ENCODE data around the gene ST6GALNAC5.

Gene ST6GALNAC5

DNA sequence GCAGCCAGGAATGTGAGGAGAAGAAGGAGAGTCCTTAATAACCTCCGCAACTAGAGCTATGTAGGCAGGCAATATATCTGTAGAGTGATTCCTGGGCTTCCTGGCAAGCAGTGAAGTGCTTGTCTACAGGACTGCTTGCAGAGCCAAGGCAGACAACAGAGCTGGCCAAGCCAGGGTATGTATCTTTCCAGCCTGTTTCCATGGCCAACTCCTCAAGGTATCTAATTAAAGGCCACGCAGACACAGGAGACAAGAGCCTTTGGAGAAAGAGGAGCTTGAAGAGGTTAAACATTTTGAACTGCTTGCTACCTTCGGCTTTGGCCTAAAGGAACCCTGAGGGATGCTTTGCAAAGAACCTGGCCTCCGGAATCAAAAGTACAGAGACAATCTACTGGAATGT lies 214.6 kb downstream of the ST6GALNAC5 start:
- Histone ChIP-seq H3K9me3 (ENCODE audit: insufficient read depth, low read length) (no peaks in the 10 kb centered on the region), H3K27me3 (ENCODE audit: insufficient read depth, insufficient read length) (no peaks in the 10 kb centered on the region), H3K4me3 (ENCODE audit: insufficient read length, low read depth) (no peak overlapping the region), H3K36me3 (ENCODE audit: insufficient read depth, insufficient read length, low read length) (no peaks in the 10 kb centered on the region), H3K4me1 (ENCODE audit: insufficient read depth, insufficient read length) (no peaks in the 10 kb centered on the region), H3K9ac (ENCODE audit: insufficient read length, low read depth) (no peak overlapping the region)
- TF ChIP-seq YY1 (IDR thresholded peaks at IDR 0.05; ENCODE audit: insufficient read depth, insufficient read length) = no peak
- peak; percentile 27 for DNase-seq (ENCODE audit: low read depth, low spot score)

GRCh38 chr1:77084457-77084856 lies 217.2 kb downstream of the ST6GALNAC5 start:
- Histone ChIP-seq H3K27me3 (ENCODE audit: insufficient read depth, insufficient read length) (no peaks in the 10 kb centered on the region), H3K9ac (ENCODE audit: insufficient read length, low read depth) (no peak overlapping the region), H3K4me1 (ENCODE audit: insufficient read depth, insufficient read length) (no peaks in the 10 kb centered on the region), H3K36me3 (ENCODE audit: insufficient read depth, insufficient read length, low read length) (no peaks in the 10 kb centered on the region), H3K9me3 (ENCODE audit: insufficient read depth, low read length) (no peaks in the 10 kb centered on the region), H3K4me3 (ENCODE audit: insufficient read length, low read depth) (no peak overlapping the region)
- DNase-seq (ENCODE audit: low read depth, low spot score) = no peak
- TF ChIP-seq YY1 (IDR thresholded peaks at IDR 0.05; ENCODE audit: insufficient read depth, insufficient read length) (no peak), SUZ12 (IDR thresholded peaks at IDR 0.05; ENCODE audit: extremely low read depth, insufficient read depth, insufficient read length) (no peak), ZNF274 (IDR thresholded peaks at IDR 0.05; ENCODE audit: low read depth, low read length) (no peak)

- Histone ChIP-seq H3K36me3 (ENCODE audit: insufficient read depth, insufficient read length, low read length) (no peaks in the 10 kb centered on the region), H3K27me3 (ENCODE audit: insufficient read depth, insufficient read length) (no peaks in the 10 kb centered on the region), H3K4me1 (ENCODE audit: insufficient read depth, insufficient read length) (no peaks in the 10 kb centered on the region), H3K9me3 (ENCODE audit: insufficient read depth, low read length) (no peaks in the 10 kb centered on the region), H3K9ac (ENCODE audit: insufficient read length, low read depth) (no peak overlapping the region), H3K4me3 (ENCODE audit: insufficient read length, low read depth) (no peak overlapping the region)
- TF ChIP-seq ZNF274 (IDR thresholded peaks at IDR 0.05; ENCODE audit: low read depth, low read length) (no peak), YY1 (IDR thresholded peaks at IDR 0.05; ENCODE audit: insufficient read depth, insufficient read length) (no peak), SUZ12 (IDR thresholded peaks at IDR 0.05; ENCODE audit: extremely low read depth, insufficient read depth, insufficient read length) (no peak)
- no peak for DNase-seq (ENCODE audit: low read depth, low spot score)
Observed at GRCh38 chr1:77085109-77085508, 217.8 kb downstream of the ST6GALNAC5 start.

- H3K4me1 ChIP-seq (ENCODE audit: insufficient read depth, insufficient read length) = no peaks in the 10 kb centered on the region
- H3K36me3 ChIP-seq (ENCODE audit: insufficient read depth, insufficient read length, low read length) = no peaks in the 10 kb centered on the region
- H3K27me3 ChIP-seq (ENCODE audit: insufficient read depth, insufficient read length) = no peaks in the 10 kb centered on the region
- H3K9ac ChIP-seq (ENCODE audit: insufficient read length, low read depth) = no peak overlapping the region
- no peak for TF ChIP-seq SUZ12 (IDR thresholded peaks at IDR 0.05; ENCODE audit: extremely low read depth, insufficient read depth, insufficient read length)
- no peak for TF ChIP-seq ZNF274 (IDR thresholded peaks at IDR 0.05; ENCODE audit: low read depth, low read length)
- DNase-seq (ENCODE audit: low read depth, low spot score) = no peak
- no peaks in the 10 kb centered on the region for H3K9me3 ChIP-seq (ENCODE audit: insufficient read depth, low read length)
- H3K4me3 ChIP-seq (ENCODE audit: insufficient read length, low read depth) = no peak overlapping the region
Observed at GRCh38 chr1:77089756-77090155, 222.5 kb downstream of the ST6GALNAC5 start.

DNA sequence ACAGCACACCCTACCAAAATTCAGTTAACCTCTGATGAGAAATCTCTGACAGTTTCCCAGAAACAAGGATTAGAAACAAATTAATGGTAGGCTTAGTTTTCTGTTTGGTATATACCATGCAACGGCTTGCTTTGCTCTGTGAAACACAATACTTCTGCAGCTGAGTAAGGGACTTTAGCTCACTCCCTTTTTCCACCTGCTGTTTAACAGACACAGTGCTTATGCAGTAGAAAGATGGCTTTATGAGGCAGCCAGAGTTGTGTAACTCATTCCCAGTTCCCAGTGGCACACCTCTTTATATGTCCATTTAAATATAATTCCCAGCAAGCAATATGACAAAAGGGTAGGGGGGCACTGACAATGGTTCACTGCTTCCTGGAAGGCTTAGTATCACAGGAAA lies 228.0 kb downstream of the ST6GALNAC5 start:
- Histone ChIP-seq H3K27me3 (ENCODE audit: insufficient read depth, insufficient read length) (no peaks in the 10 kb centered on the region), H3K9ac (ENCODE audit: insufficient read length, low read depth) (no peak overlapping the region), H3K4me1 (ENCODE audit: insufficient read depth, insufficient read length) (no peaks in the 10 kb centered on the region), H3K9me3 (ENCODE audit: insufficient read depth, low read length) (peaks cover 6% of the 10 kb centered on the region; the same call in 1 of the 2 replicates), H3K36me3 (ENCODE audit: insufficient read depth, insufficient read length, low read length) (no peaks in the 10 kb centered on the region), H3K4me3 (ENCODE audit: insufficient read length, low read depth) (no peak overlapping the region)
- TF ChIP-seq YY1 (IDR thresholded peaks at IDR 0.05; ENCODE audit: insufficient read depth, insufficient read length) (no peak), SUZ12 (IDR thresholded peaks at IDR 0.05; ENCODE audit: extremely low read depth, insufficient read depth, insufficient read length) (no peak), ZNF274 (IDR thresholded peaks at IDR 0.05; ENCODE audit: low read depth, low read length) (no peak)
- DNase-seq (ENCODE audit: low read depth, low spot score) = no peak

DNA sequence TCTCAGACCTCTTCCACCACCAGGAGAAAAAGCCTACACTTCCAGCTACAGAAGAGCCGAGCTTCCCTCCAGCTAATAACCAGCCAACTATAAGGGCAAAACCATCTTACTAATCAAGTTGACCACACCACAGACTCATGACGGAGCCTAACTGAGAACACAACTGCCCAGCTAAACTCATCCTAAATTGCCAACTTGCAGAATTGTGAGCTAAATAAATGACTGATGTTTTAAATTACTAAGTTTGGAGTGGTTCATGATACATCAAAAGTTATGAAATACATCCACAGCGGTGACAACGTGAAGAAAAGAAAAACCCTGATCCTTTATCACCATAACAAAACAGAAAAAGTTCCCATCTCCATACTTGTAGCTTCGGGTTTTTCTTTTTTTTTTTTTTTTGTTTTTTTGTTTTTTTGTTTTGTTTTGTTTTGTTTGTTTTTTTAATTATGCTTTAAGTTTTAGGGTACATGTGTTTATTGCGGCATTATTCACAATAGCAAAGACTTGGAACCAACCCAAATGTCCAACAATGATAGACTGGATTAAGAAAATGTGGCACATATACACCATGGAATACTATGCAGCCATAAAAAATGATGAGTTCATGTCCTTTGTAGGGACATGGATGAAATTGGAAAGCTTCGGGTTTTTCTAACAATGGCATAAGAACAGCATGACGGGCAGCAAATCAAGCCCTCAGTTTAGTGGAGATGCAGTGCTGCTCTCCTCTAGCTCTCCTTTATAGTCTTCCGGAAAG lies 229.4 kb downstream of the ST6GALNAC5 start:
- Histone ChIP-seq H3K36me3 (ENCODE audit: insufficient read depth, insufficient read length, low read length) (no peaks in the 10 kb centered on the region), H3K9me3 (ENCODE audit: insufficient read depth, low read length) (peaks cover 6% of the 10 kb centered on the region; the same call in 1 of the 2 replicates), H3K9ac (ENCODE audit: insufficient read length, low read depth) (no peak overlapping the region), H3K27me3 (ENCODE audit: insufficient read depth, insufficient read length) (no peaks in the 10 kb centered on the region), H3K4me1 (ENCODE audit: insufficient read depth, insufficient read length) (no peaks in the 10 kb centered on the region), H3K4me3 (ENCODE audit: insufficient read length, low read depth) (no peak overlapping the region)
- TF ChIP-seq YY1 (IDR thresholded peaks at IDR 0.05; ENCODE audit: insufficient read depth, insufficient read length) = no peak
- TF ChIP-seq SUZ12 (IDR thresholded peaks at IDR 0.05; ENCODE audit: extremely low read depth, insufficient read depth, insufficient read length) = no peak
- no peak for TF ChIP-seq ZNF274 (IDR thresholded peaks at IDR 0.05; ENCODE audit: low read depth, low read length)
- no peak for DNase-seq (ENCODE audit: low read depth, low spot score)

DNA sequence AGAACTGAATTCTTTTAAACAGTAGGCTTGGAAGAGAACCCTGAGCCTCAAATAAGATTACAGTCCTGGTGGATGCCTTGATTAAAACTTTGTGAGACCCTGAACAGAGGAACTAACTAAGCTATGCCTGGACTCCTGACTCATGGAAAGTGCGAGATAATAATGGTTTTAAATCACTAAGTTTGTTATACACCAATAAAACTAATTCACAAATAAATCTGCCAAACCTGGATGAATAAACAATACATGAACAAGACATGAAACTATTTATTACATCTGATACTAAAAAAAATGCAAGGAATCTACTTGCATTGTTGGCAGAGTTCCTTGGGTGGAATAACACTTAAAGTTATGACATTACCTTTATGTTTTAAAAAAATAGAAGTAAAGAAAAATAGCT lies 233.6 kb downstream of the ST6GALNAC5 start:
- H3K9ac ChIP-seq (ENCODE audit: insufficient read length, low read depth) = no peak overlapping the region
- H3K4me1 ChIP-seq (ENCODE audit: insufficient read depth, insufficient read length) = no peaks in the 10 kb centered on the region
- no peaks in the 10 kb centered on the region for H3K27me3 ChIP-seq (ENCODE audit: insufficient read depth, insufficient read length)
- no peaks in the 10 kb centered on the region for H3K36me3 ChIP-seq (ENCODE audit: insufficient read depth, insufficient read length, low read length)
- no peak for DNase-seq (ENCODE audit: low read depth, low spot score)
- no peak for TF ChIP-seq YY1 (IDR thresholded peaks at IDR 0.05; ENCODE audit: insufficient read depth, insufficient read length)
- no peak for TF ChIP-seq ZNF274 (IDR thresholded peaks at IDR 0.05; ENCODE audit: low read depth, low read length)
- TF ChIP-seq SUZ12 (IDR thresholded peaks at IDR 0.05; ENCODE audit: extremely low read depth, insufficient read depth, insufficient read length) = no peak
- peaks cover 6% of the 10 kb centered on the region; the same call in 1 of the 2 replicates for H3K9me3 ChIP-seq (ENCODE audit: insufficient read depth, low read length)
- no peak overlapping the region for H3K4me3 ChIP-seq (ENCODE audit: insufficient read length, low read depth)
